T follicular helper cell (primary cell): Measurements from ENCODE around the gene PTPRF.
"Not testable (repeated sequence)": the region's sequence is repeated elsewhere in the genome, so short reads cannot be mapped to it uniquely, and the experiment has no call there.

Experiments
- DNase-seq: peaks from one replicate; pipeline ENCODE4 v3.0.0-alpha.2; 2020; ENCODE audit warnings: low read depth
- total RNA-seq, 2 experiments: gene quantifications; one replicate each; lab custom pipeline; 2026; lab: John Stamatoyannopoulos, UW

The PTPRF gene
- total RNA-seq: 1.00 to 4.9 reads per million in 2 experiments

- no peak for DNase-seq
Measured at GRCh38 chr1:43530483-43531106, at the start of gene PTPRF. TSS of gene PTPRF (plus strand) at chr1:43530883. CDS start at chr1:43545076, 14,193 bp downstream.

- DNase-seq: no peak
Measured at GRCh38 chr1:43481491-43481890, 49.2 kb upstream of the PTPRF start.

- no peak for DNase-seq
Measured at GRCh38 chr1:43482215-43482614, 48.5 kb upstream of the PTPRF start.

- no peak for DNase-seq
Measured at GRCh38 chr1:43484367-43484766, 46.3 kb upstream of the PTPRF start.

GRCh38 chr1:43488165-43488564 lies 42.5 kb upstream of the PTPRF start:
- DNase-seq: no peak

- DNase-seq: no peak
Measured at GRCh38 chr1:43491061-43491460, 39.6 kb upstream of the PTPRF start.

GRCh38 chr1:43492826-43493225 lies 37.9 kb upstream of the PTPRF start:
- no peak for DNase-seq

- no peak for DNase-seq
Measured at GRCh38 chr1:43493661-43494450, 36.8 kb upstream of the PTPRF start.

GRCh38 chr1:43495204-43495603 lies 35.5 kb upstream of the PTPRF start:
- no peak for DNase-seq

- DNase-seq: no peak
Measured at GRCh38 chr1:43499898-43500297, 30.8 kb upstream of the PTPRF start.

- not testable (repeated sequence) for DNase-seq
Measured at GRCh38 chr1:43501806-43502205, 28.9 kb upstream of the PTPRF start.

GRCh38 chr1:43503534-43503933 lies 27.1 kb upstream of the PTPRF start:
- DNase-seq: no peak

GRCh38 chr1:43505077-43505780 lies 25.5 kb upstream of the PTPRF start:
- no peak for DNase-seq

GRCh38 chr1:43506233-43506632 lies 24.4 kb upstream of the PTPRF start:
- DNase-seq: no peak

- DNase-seq: no peak
Measured at GRCh38 chr1:43507296-43508295, 23.1 kb upstream of the PTPRF start.

- no peak for DNase-seq
Measured at GRCh38 chr1:43509007-43509739, 21.5 kb upstream of the PTPRF start.

- DNase-seq: no peak
Measured at GRCh38 chr1:43509740-43510375, 20.8 kb upstream of the PTPRF start.

- no peak for DNase-seq
Measured at GRCh38 chr1:43510621-43511020, 20.1 kb upstream of the PTPRF start.

GRCh38 chr1:43511394-43511793 lies 19.3 kb upstream of the PTPRF start:
- DNase-seq: no peak

- no peak for DNase-seq
Measured at GRCh38 chr1:43512133-43512532, 18.6 kb upstream of the PTPRF start.
